Stimulated activated CD4-positive, alpha-beta T cell treated with anti-CD3 and anti-CD28 coated beads, Interleukin-2, amount 100 ng/mL, for 48 hours (primary cell): Measurements from ENCODE around the gene LRRTM4.

Experiments
- DNase-seq, 2 donors: peaks; one replicate each; pipeline ENCODE4 v3.0.0-alpha.2; 2020

Gene LRRTM4

DNA sequence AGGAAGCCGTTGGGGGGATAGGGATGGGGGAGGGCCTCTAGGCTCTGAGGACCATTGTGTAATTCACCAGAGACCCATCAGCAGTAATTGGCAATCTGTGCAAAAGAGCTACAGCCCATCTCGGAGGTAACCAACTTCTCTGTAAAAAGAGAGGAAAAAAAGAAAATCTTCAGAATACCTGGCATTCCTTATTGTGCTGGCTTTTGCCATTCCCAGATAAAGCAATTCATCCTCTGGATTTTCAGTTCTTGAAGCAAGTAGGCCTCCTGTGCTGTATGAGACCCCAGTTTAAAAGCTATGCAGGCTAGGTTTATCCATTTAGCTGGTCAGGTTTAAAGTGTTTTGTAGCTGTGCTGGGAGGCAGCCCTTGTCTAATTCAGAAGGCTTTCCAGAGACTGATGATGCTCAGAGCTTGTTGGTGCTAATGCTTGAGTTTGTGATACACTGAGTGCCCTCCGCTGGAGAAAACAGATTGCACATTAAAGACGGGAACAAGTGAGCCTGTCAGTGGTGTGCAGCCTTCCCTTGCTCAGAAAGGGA, at the start of gene LRRTM4:
Gene LRRTM4, minus strand, starts transcription at position 446 of the 540 bp plus-strand sequence.
- no peak for DNase-seq

DNA sequence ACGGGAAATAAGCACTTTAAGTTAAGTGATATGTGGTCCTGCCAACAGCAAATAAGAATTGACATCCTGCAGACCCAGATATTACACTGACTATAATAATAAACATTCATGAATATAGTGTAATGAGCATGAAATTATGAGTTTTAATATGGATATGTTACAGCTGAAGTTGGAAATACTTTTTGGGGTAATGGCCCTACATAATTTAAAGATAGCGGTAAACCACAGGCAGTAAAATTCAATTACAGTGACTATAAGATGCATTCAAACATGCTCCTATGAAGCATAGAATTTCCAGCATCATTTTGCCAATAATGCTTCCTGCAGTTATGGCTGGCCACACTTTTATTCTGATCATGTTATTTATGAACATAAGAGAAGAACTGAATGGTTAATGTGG, 49.4 kb upstream of the LRRTM4 start:
- DNase-seq = no peak

- no peak for DNase-seq
These were observed 45.5 kb upstream of the LRRTM4 start for GRCh38 chr2:77567723-77568122.

- DNase-seq = no peak
These were observed 44.4 kb upstream of the LRRTM4 start for GRCh38 chr2:77566582-77566981.

DNA sequence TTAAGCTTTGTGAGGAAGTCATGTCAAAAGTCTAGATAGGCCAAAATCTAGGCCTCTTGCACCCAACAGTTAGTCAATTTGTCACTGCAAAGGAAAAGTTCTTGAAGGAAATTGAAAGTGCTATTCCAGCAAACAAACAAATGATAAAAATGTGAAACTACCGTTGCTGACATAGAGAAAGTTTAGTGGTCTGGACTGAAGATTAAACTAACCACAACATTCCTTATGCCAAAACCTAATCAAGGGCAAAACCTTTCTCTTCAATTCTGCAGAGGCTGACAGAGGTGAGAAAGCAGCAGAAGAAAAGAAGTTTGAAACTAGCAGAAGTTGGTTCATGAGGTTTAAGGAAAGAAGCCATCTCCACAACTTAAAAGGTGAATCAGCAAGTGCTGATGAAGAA, 44.0 kb upstream of the LRRTM4 start:
- DNase-seq = no peak

- no peak for DNase-seq
These were observed 30.8 kb upstream of the LRRTM4 start for GRCh38 chr2:77552956-77553355.

DNA sequence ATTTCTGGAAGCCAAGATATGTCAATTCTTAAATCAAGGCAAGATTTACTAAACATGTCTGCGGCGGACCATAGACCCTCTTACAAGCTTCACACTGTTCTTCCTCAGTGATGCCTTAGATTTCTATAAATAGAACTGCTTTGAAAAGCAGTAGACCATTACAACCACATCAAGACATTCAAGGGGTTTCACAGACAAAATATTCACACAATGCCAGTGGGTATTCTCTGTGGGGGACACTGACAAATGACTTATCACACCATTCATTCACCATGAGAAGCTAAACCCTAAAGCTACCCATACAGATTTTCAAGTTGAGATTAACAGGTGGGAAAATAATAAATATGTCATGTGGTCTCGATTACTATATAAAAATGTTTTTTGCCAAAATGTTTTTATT, 15.9 kb upstream of the LRRTM4 start:
- no peak for DNase-seq

DNA sequence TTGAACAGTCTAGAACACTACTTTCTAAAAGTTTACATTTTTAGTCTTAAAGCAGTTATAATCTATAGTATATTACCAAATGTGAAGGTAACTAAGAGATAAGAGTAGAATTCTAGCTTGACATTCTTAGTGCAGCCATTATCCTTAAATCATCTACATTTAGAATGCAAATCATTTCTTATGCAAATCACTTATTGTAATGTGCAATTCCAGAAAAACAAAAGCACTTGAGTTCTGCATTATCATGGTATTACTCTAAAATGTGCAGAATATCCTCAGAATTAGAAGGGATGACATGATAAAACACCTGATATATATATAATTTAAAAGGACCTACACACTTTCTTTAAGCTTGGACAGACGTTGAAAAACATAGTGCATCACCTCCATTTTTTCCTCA, 712 bp upstream of the LRRTM4 start:
- no peak for DNase-seq

GRCh38 chr2:77521548-77521891, 656 bp downstream of the LRRTM4 start:
- DNase-seq = no peak

DNA sequence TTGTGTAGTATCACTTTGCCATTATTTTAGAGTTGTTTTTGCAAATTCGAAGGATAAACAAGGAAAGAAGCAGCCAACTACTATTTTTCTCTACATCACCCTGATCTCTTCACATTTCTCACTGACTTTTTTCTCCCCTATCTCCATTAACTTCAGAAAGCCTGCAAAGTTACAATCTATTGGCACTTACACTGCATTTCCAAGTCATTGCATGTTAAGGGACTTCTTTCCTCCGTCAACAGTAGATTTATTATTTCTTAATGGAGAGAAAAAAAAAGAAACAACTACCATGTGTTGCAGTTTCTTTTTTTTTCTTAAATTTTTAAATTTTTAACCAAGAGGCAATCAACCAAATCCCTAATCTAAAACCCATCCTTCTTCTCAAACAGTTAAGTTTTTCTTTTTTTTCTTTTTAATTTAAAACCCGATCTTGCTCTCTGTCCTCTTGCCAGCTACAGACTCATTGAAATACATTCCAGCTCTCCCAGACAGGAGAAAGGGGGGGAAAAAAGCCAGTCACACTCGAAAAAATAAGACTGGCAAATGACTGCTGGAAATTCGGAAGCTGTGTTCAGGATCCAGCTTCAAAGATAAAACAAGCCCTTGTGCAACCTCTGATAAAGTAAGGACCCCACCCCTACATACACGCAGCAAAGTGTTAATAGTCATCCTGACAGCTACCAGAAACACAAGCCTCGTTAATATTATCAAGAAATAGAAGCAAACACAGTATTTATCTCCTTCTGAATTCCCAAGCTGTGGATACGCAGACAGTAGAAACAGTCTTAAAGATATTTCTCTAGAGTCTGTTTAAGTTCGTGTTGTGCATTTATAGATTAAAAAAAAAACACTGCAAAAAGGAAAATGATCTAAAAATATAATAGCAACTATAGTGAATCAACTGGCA, 1.3 kb downstream of the LRRTM4 start:
- no peak for DNase-seq

GRCh38 chr2:77519888-77520506, 2.2 kb downstream of the LRRTM4 start:
- no peak for DNase-seq

DNA sequence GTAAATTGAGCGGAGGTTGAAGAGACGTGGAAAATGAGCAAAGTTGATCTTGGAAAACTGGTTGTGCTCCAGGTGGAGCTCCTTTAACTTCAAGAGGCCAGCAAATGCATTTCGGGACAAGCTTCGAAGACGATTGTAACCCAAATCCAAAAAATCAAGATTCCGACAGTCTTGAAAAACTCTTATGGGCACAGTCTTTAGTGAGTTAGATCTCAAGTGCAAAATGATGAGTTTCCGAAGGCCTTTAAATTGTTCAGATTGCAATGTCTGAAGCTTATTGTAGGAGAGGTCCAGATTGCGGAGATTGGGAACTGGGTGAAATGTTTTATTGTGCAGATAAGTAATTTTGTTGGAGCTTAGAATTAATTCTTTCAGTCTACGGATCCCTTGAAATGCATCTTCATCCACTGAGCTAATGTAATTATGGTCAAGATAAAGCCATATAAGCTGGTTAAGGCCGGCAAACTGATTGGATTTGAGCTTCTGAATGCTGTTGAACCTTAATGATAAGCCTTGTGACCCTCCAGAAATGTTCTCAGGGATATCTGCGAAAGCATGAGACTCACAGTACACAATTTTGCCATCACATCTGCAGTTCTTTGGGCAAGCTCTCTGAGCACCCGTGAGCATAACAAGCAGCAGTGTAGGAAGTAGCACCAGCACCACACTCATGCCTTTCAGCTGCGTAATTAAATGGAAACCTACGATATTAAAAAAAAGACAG, 2.9 kb downstream of the LRRTM4 start:
- no peak for DNase-seq

GRCh38 chr2:77518311-77518710, 3.9 kb downstream of the LRRTM4 start:
- no peak for DNase-seq

DNA sequence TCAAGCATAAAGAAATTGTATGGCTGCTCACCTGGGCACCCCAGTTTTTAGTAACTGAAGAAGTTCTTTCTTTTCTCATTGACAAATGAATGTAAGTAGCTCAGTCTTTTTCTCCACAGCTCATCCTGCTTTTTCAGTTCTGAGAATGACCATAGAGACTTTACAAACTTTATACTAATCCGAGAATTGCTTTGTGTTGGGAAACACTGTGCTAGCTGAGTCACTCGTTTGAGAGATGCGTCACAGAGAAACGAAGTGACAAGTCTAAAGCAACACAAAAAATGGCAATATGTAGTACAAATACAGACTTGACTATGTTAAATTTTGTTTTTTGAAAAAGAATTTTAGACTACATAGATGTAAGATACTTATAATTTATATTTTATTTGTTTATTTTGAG, 9.0 kb downstream of the LRRTM4 start:
- no peak for DNase-seq

DNA sequence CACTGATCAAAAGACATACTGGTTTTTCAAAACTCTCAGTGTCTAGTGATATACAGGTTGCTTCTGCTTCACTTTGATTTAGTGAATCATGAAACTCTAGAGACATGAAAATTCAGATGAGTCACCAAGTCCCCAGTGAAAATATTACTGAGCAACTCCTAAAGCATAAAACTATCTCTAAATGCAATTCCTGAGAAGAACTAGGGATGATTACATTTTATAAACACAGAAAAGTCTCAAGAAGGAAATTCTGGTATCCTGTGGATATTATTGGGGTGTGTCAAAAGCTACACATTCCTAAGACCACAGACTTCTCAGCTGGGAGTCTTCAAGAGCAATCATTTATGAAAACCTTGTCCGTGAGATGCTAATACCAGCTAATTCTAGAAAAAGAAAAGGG, 9.7 kb downstream of the LRRTM4 start:
- DNase-seq = no peak

DNA sequence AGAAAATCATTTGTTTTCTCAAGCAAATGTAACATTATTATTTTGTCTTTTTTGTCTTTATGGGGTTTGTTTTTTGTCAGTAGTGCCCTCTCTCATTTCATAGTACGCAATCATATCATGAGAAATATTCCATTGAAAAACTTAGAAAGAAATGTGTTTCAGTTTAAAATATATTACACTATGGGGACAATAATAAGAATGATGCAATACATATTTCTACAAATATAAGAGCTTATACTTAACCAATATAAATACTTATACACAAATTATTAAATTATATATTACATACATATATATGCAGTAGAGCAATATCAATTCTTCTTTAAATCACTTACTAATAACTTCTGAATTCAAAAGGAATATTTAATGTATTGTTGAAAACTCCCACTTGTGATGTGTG, 13.7 kb downstream of the LRRTM4 start:
- no peak for DNase-seq

GRCh38 chr2:77507657-77508056, 14.5 kb downstream of the LRRTM4 start:
- DNase-seq = no peak

DNA sequence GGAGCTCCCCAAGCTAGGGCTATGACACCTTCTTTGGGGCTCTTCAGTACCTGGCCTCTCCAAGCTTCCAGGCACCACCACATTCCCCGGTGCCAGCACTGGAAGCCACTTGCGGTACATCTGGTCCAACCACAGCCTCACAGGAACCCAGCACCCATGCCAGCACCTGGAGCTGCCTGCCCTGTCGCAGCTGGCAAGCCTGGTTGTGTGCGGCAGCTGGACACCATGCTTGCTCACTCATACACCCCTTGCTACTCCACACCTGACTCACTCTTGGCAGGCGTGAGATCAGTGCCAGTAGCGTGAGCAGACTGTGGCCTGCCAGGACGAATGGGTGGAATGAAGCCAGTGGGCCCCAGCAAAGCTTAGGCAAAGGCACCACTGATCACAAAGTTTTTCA, 34.0 kb downstream of the LRRTM4 start:
- DNase-seq = no peak

DNA sequence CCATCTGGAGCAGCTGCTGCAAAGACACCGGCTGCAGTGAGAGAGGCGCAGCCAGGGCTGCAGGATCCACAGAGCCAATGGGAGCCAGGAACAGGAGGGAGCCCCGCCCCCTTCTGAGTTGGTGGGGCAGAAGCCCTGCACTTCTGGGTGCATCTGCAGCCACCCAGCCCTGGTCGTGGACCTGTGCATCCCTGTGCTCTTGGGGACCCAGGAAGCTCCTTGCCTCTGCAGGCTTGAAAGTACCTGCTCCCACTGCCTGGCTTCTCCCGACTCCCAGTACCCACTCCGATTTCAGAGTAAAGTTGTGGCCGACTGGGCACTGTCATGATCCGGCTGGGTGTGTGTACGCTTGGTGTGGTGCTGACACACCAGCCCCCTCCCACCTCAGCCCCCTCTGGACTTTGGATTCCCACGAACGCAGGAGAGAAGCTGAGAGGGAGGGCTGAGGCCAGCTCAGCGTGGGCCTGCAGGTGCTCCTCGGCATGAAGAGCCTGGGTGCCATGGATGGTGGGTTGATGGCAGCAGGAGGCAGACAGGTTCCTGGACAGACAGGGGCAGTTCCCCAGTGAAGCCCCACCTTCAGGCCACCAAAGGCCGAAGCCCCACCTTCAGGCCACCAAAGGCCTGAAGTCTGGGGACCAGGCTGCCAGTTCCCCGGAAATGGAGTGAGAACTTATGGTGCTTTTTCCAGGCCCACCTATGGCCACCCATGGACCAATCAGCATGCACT, 34.9 kb downstream of the LRRTM4 start:
- no peak for DNase-seq

GRCh38 chr2:77484026-77484425, 38.1 kb downstream of the LRRTM4 start:
- no peak for DNase-seq

- no peak for DNase-seq
These were observed 42.3 kb downstream of the LRRTM4 start for GRCh38 chr2:77479895-77480294.

- no peak for DNase-seq
These were observed 42.8 kb downstream of the LRRTM4 start for GRCh38 chr2:77479395-77479794.

DNA sequence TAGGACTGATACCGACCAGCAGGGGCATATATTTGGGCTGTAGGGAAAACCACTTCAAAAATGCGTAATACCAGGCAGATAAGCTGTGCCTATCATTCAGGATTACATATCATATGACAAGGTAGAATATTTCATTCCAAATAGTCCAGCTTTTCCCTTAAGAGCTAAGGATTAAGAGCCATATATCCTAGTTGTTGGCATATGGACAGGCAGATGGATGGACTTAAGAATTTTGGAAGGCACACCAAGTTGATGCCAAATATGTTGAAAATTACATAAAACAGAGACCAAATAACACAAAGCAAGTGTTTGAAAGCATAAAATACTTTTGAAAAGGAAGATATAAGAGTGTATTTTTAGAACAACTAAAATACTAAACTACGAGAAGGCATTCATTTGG, 52.1 kb downstream of the LRRTM4 start:
- DNase-seq = no peak
